Glutamatergic neuron (in vitro differentiated cells): Measurements from ENCODE around the gene TMEM26. TPM values are rescaled to one million over a fixed set of nuclear protein-coding genes. Genes with fewer than 3 reads are reported as not detected.

Experiments used
- DNase-seq: peaks from one replicate; pipeline ENCODE4 v3.0.0; 2022
- H3K27ac Mint-ChIP-seq: one replicate; pipeline ENCODE4 v1.8.0; 2020; ENCODE audit warnings: mild to moderate bottlenecking, mixed read lengths, inconsistent platforms; ENCODE audit not compliant: unreplicated experiment
- H3K27me3 Mint-ChIP-seq: one replicate; pipeline ENCODE4 v1.8.0; 2020; ENCODE audit warnings: mild to moderate bottlenecking, moderate library complexity, mixed read lengths, inconsistent platforms; ENCODE audit not compliant: unreplicated experiment
- H3K36me3 Mint-ChIP-seq: one replicate; pipeline ENCODE4 v1.8.0; 2020; ENCODE audit warnings: mild to moderate bottlenecking, mixed read lengths, inconsistent platforms; ENCODE audit not compliant: unreplicated experiment
- H3K4me1 Mint-ChIP-seq: one replicate; pipeline ENCODE4 v1.8.0; 2020; ENCODE audit warnings: mild to moderate bottlenecking, low read depth, mixed read lengths, inconsistent platforms; ENCODE audit not compliant: unreplicated experiment
- H3K4me3 Mint-ChIP-seq: one replicate; pipeline ENCODE4 v1.8.0; 2020; ENCODE audit warnings: mild to moderate bottlenecking, mixed read lengths, inconsistent platforms; ENCODE audit not compliant: unreplicated experiment
- H3K9me3 Mint-ChIP-seq: one replicate; pipeline ENCODE4 v1.8.0; 2020; ENCODE audit warnings: mild to moderate bottlenecking, moderate library complexity, mixed read lengths, inconsistent platforms; ENCODE audit not compliant: unreplicated experiment
- total RNA-seq: library from RNA; stranded (reverse); fragmentation: NEBNext Ultra II Directional; extraction: Animal tissue kit (Norgen Biotek cat#: 25700); gene quantifications from one replicate; pipeline ENCODE4 v1.2.1, GENCODE V29; 2021; ENCODE audit not compliant: unreplicated experiment
- TF ChIP-seq, protein P1 (sequence below): fragments of 200-600 bp; sonication (generic); IDR thresholded peaks from one replicate; pipeline ENCODE4 v1.5.0; 2021; ENCODE audit not compliant: partially characterized antibody, unreplicated experiment

TMEM26 gene
- total RNA-seq, 1 donor from 2014 or later: not detected

GRCh38 chr10:61460835-61461234, 7.7 kb upstream of the TMEM26 start:
- DNase-seq: no peak
- H3K4me3 Mint-ChIP-seq: no peak overlapping the region
- TF ChIP-seq, protein P1, sequence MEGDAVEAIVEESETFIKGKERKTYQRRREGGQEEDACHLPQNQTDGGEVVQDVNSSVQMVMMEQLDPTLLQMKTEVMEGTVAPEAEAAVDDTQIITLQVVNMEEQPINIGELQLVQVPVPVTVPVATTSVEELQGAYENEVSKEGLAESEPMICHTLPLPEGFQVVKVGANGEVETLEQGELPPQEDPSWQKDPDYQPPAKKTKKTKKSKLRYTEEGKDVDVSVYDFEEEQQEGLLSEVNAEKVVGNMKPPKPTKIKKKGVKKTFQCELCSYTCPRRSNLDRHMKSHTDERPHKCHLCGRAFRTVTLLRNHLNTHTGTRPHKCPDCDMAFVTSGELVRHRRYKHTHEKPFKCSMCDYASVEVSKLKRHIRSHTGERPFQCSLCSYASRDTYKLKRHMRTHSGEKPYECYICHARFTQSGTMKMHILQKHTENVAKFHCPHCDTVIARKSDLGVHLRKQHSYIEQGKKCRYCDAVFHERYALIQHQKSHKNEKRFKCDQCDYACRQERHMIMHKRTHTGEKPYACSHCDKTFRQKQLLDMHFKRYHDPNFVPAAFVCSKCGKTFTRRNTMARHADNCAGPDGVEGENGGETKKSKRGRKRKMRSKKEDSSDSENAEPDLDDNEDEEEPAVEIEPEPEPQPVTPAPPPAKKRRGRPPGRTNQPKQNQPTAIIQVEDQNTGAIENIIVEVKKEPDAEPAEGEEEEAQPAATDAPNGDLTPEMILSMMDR: no peak
- no peaks in the 10 kb centered on the region for H3K36me3 Mint-ChIP-seq
- H3K27me3 Mint-ChIP-seq: no peaks in the 10 kb centered on the region
- H3K4me1 Mint-ChIP-seq: no peaks in the 10 kb centered on the region
- H3K9me3 Mint-ChIP-seq: no peaks in the 10 kb centered on the region
- no peak overlapping the region for H3K27ac Mint-ChIP-seq

- Mint-ChIP-seq H3K27ac (no peak overlapping the region), H3K27me3 (peaks cover 2% of the 10 kb centered on the region), H3K9me3 (no peaks in the 10 kb centered on the region), H3K4me3 (no peak overlapping the region), H3K36me3 (no peaks in the 10 kb centered on the region), H3K4me1 (no peaks in the 10 kb centered on the region)
- TF ChIP-seq, protein P1: no peak
- DNase-seq: no peak
Measured at GRCh38 chr10:61458031-61458430, 4.8 kb upstream of the TMEM26 start.

GRCh38 chr10:61456095-61456789, 3.1 kb upstream of the TMEM26 start:
- DNase-seq: no peak
- TF ChIP-seq, protein P1: no peak
- Mint-ChIP-seq H3K27me3 (peaks cover 8% of the 10 kb centered on the region), H3K4me1 (peaks cover 5% of the 10 kb centered on the region), H3K36me3 (no peaks in the 10 kb centered on the region), H3K27ac (no peak overlapping the region), H3K4me3 (no peak overlapping the region), H3K9me3 (no peaks in the 10 kb centered on the region)

- no peak overlapping the region for H3K27ac Mint-ChIP-seq
- H3K27me3 Mint-ChIP-seq: peaks cover 11% of the 10 kb centered on the region
- DNase-seq: no peak
- TF ChIP-seq, protein P1: no peak
- H3K9me3 Mint-ChIP-seq: no peaks in the 10 kb centered on the region
- peaks cover 5% of the 10 kb centered on the region for H3K4me1 Mint-ChIP-seq
- H3K36me3 Mint-ChIP-seq: no peaks in the 10 kb centered on the region
- no peak overlapping the region for H3K4me3 Mint-ChIP-seq
Measured at GRCh38 chr10:61455656-61456055, 2.5 kb upstream of the TMEM26 start.

GRCh38 chr10:61454541-61454940, 1.4 kb upstream of the TMEM26 start:
- Mint-ChIP-seq H3K9me3 (no peaks in the 10 kb centered on the region), H3K36me3 (no peaks in the 10 kb centered on the region), H3K4me1 (peaks cover 5% of the 10 kb centered on the region), H3K4me3 (no peak overlapping the region), H3K27me3 (peaks cover 11% of the 10 kb centered on the region), H3K27ac (no peak overlapping the region)
- TF ChIP-seq, protein P1: no peak
- DNase-seq: no peak
